22Rv1 (cell line): ENCODE results near the gene ACOX2.

ENCODE experiments used
- ZFX ChIP-seq: fragments of 450-650 bp; IDR thresholded peaks from 2 replicates; pipeline ENCODE4 v1.6.1; 2017; ENCODE audit warnings: antibody characterized with exemption, borderline replicate concordance
- TF ChIP-seq, protein P1 (sequence below): fragments of 450-650 bp; IDR thresholded peaks from 2 replicates; pipeline ENCODE4 v1.5.1; 2017; ENCODE audit warnings: mild to moderate bottlenecking

DNA sequence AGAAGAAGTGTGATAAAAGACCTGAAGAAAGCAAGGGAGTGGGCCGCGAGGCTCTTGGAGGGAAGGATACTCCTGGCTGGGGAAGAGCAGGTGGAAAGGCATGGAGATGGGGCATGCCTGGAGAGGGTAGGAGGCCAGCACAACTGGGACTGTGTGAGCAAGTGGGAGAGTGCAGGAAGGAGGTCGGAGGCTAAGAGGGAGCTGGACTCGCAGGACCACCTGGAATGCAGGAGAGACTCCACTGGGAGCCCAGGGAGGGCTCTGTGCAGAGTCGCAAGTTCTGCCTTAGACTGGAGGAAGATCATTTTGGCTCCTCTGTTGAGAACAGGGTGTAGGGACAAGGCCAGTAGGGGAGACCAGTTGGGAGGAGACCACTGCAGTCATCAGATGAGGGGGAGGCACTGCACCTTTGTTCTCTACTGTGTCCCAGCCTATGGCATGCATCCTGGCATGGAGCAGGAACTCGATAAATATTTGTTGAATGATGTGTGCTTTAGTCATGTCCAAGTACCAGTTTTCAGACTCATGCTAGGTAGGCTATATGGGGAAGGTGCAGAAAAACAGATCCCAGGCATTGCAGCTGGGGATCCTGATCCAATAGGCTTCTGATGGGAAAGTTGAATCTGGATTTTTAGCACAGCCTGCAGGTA, 26.5 kb upstream of the ACOX2 start:
- TF ChIP-seq, protein P1, sequence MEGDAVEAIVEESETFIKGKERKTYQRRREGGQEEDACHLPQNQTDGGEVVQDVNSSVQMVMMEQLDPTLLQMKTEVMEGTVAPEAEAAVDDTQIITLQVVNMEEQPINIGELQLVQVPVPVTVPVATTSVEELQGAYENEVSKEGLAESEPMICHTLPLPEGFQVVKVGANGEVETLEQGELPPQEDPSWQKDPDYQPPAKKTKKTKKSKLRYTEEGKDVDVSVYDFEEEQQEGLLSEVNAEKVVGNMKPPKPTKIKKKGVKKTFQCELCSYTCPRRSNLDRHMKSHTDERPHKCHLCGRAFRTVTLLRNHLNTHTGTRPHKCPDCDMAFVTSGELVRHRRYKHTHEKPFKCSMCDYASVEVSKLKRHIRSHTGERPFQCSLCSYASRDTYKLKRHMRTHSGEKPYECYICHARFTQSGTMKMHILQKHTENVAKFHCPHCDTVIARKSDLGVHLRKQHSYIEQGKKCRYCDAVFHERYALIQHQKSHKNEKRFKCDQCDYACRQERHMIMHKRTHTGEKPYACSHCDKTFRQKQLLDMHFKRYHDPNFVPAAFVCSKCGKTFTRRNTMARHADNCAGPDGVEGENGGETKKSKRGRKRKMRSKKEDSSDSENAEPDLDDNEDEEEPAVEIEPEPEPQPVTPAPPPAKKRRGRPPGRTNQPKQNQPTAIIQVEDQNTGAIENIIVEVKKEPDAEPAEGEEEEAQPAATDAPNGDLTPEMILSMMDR = no peak
- TF ChIP-seq ZFX = no peak
